ENCODE data around the gene NES.

- TF ChIP-seq HOXB13 (CRISPR knock-in tag; IDR thresholded peaks at IDR 0.05; ENCODE audit: low read depth): no peak
- TF ChIP-seq, protein P1, sequence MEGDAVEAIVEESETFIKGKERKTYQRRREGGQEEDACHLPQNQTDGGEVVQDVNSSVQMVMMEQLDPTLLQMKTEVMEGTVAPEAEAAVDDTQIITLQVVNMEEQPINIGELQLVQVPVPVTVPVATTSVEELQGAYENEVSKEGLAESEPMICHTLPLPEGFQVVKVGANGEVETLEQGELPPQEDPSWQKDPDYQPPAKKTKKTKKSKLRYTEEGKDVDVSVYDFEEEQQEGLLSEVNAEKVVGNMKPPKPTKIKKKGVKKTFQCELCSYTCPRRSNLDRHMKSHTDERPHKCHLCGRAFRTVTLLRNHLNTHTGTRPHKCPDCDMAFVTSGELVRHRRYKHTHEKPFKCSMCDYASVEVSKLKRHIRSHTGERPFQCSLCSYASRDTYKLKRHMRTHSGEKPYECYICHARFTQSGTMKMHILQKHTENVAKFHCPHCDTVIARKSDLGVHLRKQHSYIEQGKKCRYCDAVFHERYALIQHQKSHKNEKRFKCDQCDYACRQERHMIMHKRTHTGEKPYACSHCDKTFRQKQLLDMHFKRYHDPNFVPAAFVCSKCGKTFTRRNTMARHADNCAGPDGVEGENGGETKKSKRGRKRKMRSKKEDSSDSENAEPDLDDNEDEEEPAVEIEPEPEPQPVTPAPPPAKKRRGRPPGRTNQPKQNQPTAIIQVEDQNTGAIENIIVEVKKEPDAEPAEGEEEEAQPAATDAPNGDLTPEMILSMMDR (IDR thresholded peaks at IDR 0.05): no peak
These were observed 35.4 kb upstream of the NES start for GRCh38 chr1:156712626-156713025.

Data from A549 (cell line).